ENCODE measurements around the gene SLC6A16. TPM values are rescaled to one million over a fixed set of nuclear protein-coding genes. Genes with fewer than 3 reads are reported as not detected.

SLC6A16 gene
- total and polyA plus RNA-seq, 7 donors, result under 0.01 to 3.6 (median 1.2) TPM; not detected in 1

- peak overlapping the region; percentile 93 to 98 (median 96) for H3K27ac ChIP-seq
- WGBS, 2 donors, result 70 to 72% methylated on average over 27 of the region's 27 CpGs
- TF ChIP-seq EP300 (IDR thresholded peaks at IDR 0.05) (no peak), POLR2A (IDR thresholded peaks at IDR 0.05) (no peak), POLR2AphosphoS5 (IDR thresholded peaks at IDR 0.05) (no peak), CTCF (IDR thresholded peaks at IDR 0.05) (no peak)
- intact Hi-C loops (cut with DNase I), result no loop called here
- no peaks in the 10 kb centered on the region for H3K27me3 ChIP-seq
- peaks cover 0 to 7% (median 1%) of the 10 kb centered on the region in 4 donors for H3K36me3 ChIP-seq
- H3K9me3 ChIP-seq, result peaks cover 0 to 3% (median 2%) of the 10 kb centered on the region in 4 donors
- peaks cover 0 to 34% (median 20%) of the 10 kb centered on the region in 4 donors for H3K4me1 ChIP-seq
- H3K4me3 ChIP-seq, result peak overlapping the region in 3 of 4 donors; percentile 30 to 89 (median 76)
- no peak for DNase-seq
Observed at GRCh38 chr19:49364083-49364737, 39.2 kb upstream of the SLC6A16 start.

DNA sequence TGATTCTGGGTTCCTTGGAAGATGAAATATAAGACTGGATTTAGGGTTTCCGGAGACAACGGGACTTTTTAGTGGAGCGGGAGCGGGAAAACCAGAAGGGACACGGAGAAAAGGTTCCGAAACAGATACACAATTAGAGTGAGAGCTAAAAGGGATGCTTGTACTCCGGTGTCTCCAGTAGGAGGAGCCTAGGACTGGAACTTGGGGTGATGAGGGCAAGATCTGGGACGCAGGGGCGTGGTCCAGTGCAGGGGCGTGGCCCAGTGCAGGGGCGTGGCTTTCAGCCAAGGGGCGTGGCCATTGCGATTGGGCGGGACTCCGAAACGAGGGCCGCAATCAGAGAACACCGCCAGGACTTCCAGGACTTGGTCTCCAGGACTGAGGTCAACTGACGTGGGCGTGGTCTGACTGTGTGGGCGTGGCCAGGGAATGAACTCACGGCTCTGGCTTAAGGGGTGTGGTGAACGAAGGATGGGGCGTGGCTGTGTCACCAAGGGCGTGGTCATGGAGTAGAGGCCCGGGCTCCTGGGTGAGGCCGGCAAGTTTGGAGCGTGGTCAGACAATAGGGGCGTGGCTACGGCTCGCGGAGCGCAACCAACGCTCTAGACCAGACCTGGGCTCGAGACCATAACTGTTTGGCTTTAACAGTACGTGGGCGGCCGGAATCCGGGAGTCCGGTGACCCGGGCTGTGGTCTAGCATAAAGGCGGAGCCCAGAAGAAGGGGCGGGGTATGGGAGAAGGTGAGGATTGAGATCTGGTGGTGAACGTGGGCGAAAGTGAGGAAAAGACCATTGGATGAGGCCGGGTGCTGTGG, 38.5 kb upstream of the SLC6A16 start, which contains the start of gene DKKL1:
Gene DKKL1, plus strand, starts transcription at position 610 of the 815 bp plus-strand sequence. Its CDS starts 122 bp downstream, at position 732.
- peak in 1 of 4 experiments; percentile 21 for TF ChIP-seq CTCF (IDR thresholded peaks at IDR 0.05)
- peak in 1 of 4 donors; percentile 10 for TF ChIP-seq EP300 (IDR thresholded peaks at IDR 0.05)
- peak; percentile 78 to 84 for TF ChIP-seq POLR2A (IDR thresholded peaks at IDR 0.05)
- TF ChIP-seq POLR2AphosphoS5 (IDR thresholded peaks at IDR 0.05), result peak; percentile 91 to 95 (median 94)
- peaks cover 0 to 34% (median 20%) of the 10 kb centered on the region in 4 donors for H3K4me1 ChIP-seq
- H3K36me3 ChIP-seq, result peaks cover 0 to 14% (median 6%) of the 10 kb centered on the region in 4 donors
- intact Hi-C loops (cut with DNase I), result loop anchor here (1.0 kb wide), 1 partner anchor 80 kb away; no protein-coding TSS in a partner anchor
- 1 to 3% methylated on average over 46 of the region's 46 CpGs for WGBS, 2 donors
- no peaks in the 10 kb centered on the region for H3K27me3 ChIP-seq
- no peaks in the 10 kb centered on the region for H3K9me3 ChIP-seq
- H3K4me3 ChIP-seq, result peak within 1 kb of the TSS; percentile 76 to 92 (median 85)
- DNase-seq, result peak; percentile 100
- H3K27ac ChIP-seq, result peak within 1 kb of the TSS; percentile 93 to 98 (median 96)

DNA sequence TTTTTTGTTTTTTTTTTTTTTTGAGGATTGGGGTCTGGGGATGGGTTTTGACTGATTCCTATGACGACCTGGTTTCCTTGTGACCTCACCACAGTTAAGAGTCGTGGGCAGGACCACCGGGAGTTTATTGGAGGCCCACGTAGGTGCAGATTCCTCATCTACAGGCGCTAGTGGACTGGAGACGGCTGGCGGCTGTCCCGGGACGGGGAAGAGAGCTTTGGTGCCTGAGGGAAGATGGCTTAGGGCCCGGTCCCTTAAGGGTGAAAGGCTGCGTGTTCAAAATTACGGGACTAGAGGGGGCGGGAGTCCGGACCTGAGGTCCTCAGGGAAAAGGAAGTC, 37.9 kb upstream of the SLC6A16 start:
- H3K27ac ChIP-seq, result peak overlapping the region; percentile 93 to 98 (median 96)
- no peaks in the 10 kb centered on the region for H3K27me3 ChIP-seq
- no peaks in the 10 kb centered on the region for H3K9me3 ChIP-seq
- peak; percentile 86 for DNase-seq
- H3K4me3 ChIP-seq, result peak overlapping the region; percentile 76 to 92 (median 85)
- H3K4me1 ChIP-seq, result peaks cover 0 to 34% (median 20%) of the 10 kb centered on the region in 4 donors
- peaks cover 0 to 20% (median 9%) of the 10 kb centered on the region in 4 donors for H3K36me3 ChIP-seq
- 1% methylated on average over 14 of the region's 14 CpGs for WGBS, 2 donors
- intact Hi-C loops (cut with DNase I), result loop anchor here (1.0 kb wide), 1 partner anchor 80 kb away; no protein-coding TSS in a partner anchor
- TF ChIP-seq POLR2A (IDR thresholded peaks at IDR 0.05) (no peak), POLR2AphosphoS5 (IDR thresholded peaks at IDR 0.05) (no peak), CTCF (IDR thresholded peaks at IDR 0.05) (no peak), EP300 (IDR thresholded peaks at IDR 0.05) (no peak)

GRCh38 chr19:49362048-49362928, 37.3 kb upstream of the SLC6A16 start, which contains the start of gene TEAD2:
Gene TEAD2, minus strand, starts transcription at chr19:49362416. Its CDS starts 2,341 bp downstream, at chr19:49360075.
- peak; percentile 91 for DNase-seq
- Histone ChIP-seq H3K36me3 (peaks cover 0 to 26% (median 12%) of the 10 kb centered on the region in 4 donors), H3K4me3 (peak within 1 kb of the TSS; percentile 76 to 92 (median 85)), H3K27ac (peak within 1 kb of the TSS; percentile 93 to 98 (median 96)), H3K4me1 (peaks cover 0 to 34% (median 22%) of the 10 kb centered on the region in 4 donors), H3K27me3 (no peaks in the 10 kb centered on the region), H3K9me3 (no peaks in the 10 kb centered on the region)
- WGBS, 2 donors, result 1 to 2% methylated on average over 52 of the region's 52 CpGs
- intact Hi-C loops (cut with DNase I), result no loop called here
- TF ChIP-seq POLR2AphosphoS5 (IDR thresholded peaks at IDR 0.05), result peak; percentile 83 to 90 (median 90)
- TF ChIP-seq EP300 (IDR thresholded peaks at IDR 0.05), result no peak
- TF ChIP-seq CTCF (IDR thresholded peaks at IDR 0.05), result no peak
- peak; percentile 58 to 73 for TF ChIP-seq POLR2A (IDR thresholded peaks at IDR 0.05)

Measured in sigmoid colon (tissue), 7 donors.